ENCODE data around the gene BEGAIN.

BEGAIN gene

GRCh38 chr14:100601064-100601463 is 13.8 kb upstream of the BEGAIN start:
- DNase-seq (ENCODE audit: low read depth in 2 of 2): no peak

DNA sequence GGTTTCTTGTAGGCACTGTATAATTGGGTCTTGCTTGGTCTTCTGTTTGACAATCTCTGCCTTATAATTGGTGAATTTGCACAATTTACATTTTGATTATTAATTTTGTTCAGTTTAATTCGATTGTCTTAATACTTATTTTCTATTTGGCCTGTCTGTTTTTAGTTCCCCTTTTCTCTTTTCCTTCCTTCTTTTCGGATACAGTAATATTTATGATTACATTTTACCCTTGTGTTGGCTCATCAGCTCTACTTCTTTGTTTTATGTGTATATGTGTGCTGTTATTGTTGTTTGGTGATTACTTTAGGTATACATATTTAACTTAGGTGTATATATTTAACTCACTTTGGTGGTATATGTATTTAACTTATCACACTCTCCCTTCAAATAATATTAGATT is 12.8 kb upstream of the BEGAIN start:
- no peak for DNase-seq (ENCODE audit: low read depth in 2 of 2)

DNA sequence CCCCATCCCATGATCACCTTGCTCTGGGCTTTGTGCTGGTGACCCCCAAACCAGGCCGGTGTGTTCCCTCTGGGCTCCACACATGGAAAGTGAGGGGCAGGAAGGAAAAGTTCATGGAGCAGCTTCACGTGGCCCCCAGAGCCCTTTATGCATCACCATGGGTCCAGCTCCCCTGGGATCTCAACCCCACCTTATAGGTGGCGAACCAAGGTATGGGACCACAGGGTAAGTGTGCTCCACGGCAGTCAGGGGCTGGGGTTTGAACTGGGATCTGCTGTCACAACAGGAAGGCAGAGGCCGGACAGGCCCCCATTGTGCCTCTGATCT is 7.4 kb upstream of the BEGAIN start:
- no peak for DNase-seq (ENCODE audit: low read depth in 2 of 2)

DNA sequence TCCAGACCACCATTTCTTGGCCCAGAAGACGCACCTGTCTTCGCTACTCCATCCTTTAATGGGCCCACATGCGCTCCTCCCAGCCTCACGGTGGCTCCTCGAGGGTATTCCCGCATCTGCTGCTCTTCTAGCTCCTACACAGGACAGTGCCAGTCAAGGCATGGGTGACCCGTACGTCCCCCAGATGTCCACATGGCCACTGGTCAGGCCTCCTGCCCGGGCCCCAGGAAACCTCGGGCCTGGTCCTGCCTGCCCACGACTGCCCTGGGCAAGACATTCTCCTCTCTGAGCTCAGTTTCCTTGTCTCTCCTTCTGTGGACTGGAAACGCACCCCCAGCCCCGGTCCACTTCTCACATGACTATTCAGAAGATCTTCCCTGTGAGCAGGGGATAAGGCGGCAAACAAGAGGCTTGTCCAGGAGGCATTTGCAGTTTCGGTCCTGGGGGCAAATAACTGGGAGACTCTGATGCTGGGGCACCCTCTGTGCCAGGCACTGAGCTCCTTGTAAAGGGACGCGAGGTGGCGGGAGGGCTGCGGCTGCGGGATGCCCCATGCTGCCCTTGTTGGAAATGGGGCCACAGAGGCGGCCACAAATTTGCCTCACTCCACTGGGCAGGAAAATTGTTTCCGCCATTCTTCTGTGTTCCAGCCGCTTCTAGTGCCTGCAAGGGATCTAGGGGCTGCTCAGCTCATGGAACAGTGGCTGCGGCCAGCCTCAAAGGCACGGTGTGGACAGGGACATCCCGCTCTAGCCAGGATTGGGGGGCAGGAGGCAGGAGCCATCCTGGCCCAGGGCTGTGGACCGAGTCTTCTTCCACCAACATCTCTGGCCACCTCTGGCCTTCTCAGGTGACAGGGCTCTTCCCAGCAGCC is 6.8 kb upstream of the BEGAIN start:
- no peak for DNase-seq (ENCODE audit: low read depth in 2 of 2)

DNA sequence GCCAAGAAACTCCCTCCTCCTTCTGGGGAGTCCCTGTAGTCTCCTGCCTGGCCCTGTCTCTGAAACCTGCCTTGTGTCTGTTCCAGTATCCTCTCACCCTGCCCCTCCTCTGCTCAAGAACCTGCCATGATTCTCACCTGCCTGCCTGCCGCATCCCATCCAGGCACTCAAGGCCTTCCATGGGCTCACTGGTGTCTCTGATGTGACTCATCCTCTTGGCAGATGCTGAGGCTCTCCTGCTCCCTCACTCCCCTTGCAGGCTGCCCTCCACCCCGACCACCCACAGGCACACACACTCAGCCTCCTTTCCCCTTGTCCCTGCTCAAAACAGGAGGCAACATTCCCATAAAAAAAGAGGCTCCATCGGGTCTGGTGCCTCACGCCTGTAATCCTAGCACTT is 5.8 kb upstream of the BEGAIN start:
- no peak for DNase-seq (ENCODE audit: low read depth in 2 of 2)

GRCh38 chr14:100592461-100592891 is 5.3 kb upstream of the BEGAIN start:
- no peak for DNase-seq (ENCODE audit: low read depth in 2 of 2)

GRCh38 chr14:100591453-100592371 is 4.5 kb upstream of the BEGAIN start:
- no peak for DNase-seq (ENCODE audit: low read depth in 2 of 2)

GRCh38 chr14:100590726-100591452 is 3.7 kb upstream of the BEGAIN start:
- DNase-seq (ENCODE audit: low read depth in 2 of 2): no peak

GRCh38 chr14:100589760-100590469 is 2.7 kb upstream of the BEGAIN start:
- DNase-seq (ENCODE audit: low read depth in 2 of 2): no peak

- DNase-seq (ENCODE audit: low read depth in 2 of 2): no peak
Measured at GRCh38 chr14:100589071-100589759, 2.0 kb upstream of the BEGAIN start.

DNA sequence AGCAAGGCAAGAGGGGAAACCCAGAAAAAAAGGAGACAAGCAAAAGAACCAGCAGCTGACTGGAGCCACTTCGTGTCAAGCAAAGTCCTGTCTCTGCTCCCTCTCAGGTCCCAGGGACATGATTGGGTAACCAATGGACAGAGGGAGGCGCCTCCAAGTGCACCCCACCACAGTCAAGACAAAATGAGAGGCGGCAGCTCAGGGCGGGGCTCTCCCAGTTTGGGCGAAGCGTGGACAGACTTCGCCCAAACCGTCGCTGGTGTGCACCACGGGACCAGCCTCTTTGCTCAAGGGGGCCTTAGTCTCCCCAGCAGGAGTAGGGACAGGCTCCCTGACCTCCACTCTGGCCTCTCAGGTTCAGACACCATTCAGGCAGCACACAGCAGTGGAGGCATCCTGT is 1.5 kb upstream of the BEGAIN start:
- DNase-seq (ENCODE audit: low read depth in 2 of 2): no peak

DNA sequence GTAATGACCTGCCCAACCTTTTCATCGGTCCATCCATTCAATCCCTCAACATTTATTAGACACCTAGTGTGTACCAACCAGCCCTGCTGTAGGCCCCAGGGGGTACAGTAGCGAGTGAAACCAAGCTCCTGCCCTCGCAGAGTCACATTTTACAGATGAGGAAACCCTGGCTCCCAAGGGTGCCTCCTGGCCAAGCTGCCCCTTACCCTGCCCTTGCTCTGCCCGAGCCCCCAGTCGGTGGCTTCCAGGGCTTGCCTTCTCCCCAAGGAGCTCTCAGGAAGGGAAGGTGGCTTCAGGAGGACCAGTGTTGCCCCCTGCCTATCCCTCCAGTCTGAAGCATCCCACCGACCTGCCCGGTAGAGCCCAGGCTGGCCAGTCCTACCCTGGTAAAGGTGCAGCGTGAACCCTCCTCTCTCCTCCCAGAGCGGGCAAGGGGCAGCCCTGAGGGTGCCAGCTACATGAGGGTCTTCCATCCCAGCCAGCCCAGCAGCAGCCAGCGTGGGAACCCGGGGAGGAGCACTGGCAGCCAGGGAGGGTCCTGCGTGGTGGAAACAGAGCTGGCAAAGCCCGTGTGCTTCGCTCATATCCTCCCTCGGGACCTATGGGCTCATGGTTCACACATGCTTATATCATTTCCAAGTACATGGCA is 670 bp upstream of the BEGAIN start:
- DNase-seq (ENCODE audit: low read depth in 2 of 2): no peak

DNA sequence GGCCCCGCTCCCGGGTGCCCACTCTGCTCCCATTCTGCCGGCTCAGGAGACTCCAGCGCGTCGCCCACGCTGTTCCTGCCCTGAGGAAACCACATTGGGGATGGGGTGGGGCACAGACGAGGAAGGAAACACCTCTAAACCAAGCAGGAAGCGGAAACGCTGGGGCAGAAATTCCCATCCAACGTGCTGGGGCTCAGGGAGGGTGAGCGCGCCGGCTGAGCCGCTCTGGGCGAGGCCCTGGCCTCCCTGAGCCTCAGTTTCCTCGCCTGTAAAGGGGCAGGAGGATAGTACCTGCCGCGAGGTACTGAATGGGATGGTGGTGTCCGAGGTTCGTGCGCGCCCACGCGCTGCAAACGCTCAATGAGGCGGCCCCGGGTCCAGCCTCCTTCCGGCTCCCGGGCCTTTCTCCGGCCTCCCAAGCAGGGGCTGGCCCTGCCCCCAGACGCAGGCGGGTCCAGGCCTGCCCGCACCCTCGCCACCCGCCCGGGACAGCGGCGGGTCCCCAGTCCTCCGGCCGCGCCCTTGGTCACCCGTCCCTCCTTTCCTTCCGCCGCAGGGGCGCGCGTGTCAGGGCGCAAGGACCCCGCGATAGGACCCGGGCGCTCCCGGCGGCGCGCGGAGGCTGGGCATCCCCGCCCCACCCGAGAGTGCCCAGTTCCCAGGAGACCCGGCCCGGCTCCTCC is 673 bp downstream of the BEGAIN start:
- no peak for DNase-seq (ENCODE audit: low read depth in 2 of 2)

- DNase-seq (ENCODE audit: low read depth in 2 of 2): no peak
Measured at GRCh38 chr14:100586153-100586402, 1.1 kb downstream of the BEGAIN start.

DNA sequence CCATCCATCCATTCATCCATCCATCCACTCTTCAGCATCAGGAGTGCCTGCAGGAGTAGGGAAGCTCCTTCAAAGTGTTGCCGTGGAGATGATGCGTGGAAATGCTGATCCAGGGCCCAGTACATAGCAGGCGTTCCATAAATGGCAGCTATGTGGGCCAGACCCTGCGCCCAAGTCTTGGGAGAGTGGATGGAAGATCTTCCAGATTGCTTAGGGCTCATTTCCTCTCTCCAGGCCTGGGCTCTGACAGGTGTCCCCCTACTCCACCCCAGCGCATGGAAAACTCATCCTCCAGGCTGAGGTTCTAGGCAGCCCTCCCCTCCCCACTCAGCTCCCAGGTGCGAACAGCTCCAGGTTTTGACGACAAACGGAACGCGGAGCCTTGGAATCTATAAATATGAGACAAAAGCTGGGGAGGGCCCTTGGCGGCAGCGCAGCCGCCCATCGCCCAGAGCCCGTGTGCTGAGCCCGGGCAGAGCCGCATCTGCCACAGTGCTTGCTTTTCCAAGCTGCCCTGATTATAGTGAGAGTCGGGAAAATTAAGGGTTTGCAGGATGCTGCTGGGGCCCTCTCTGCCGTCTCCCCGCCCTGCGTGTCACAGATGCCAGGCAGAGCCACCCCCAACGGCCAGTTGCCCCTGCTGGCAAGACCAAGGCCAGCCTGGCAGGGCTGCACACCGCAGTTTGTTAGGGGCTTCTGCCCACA is 1.6 kb downstream of the BEGAIN start:
- no peak for DNase-seq (ENCODE audit: low read depth in 2 of 2)

GRCh38 chr14:100584056-100585031 is 2.9 kb downstream of the BEGAIN start:
- DNase-seq (ENCODE audit: low read depth in 2 of 2): no peak

- DNase-seq (ENCODE audit: low read depth in 2 of 2): no peak
Measured at GRCh38 chr14:100583245-100583644, 4.0 kb downstream of the BEGAIN start.

DNA sequence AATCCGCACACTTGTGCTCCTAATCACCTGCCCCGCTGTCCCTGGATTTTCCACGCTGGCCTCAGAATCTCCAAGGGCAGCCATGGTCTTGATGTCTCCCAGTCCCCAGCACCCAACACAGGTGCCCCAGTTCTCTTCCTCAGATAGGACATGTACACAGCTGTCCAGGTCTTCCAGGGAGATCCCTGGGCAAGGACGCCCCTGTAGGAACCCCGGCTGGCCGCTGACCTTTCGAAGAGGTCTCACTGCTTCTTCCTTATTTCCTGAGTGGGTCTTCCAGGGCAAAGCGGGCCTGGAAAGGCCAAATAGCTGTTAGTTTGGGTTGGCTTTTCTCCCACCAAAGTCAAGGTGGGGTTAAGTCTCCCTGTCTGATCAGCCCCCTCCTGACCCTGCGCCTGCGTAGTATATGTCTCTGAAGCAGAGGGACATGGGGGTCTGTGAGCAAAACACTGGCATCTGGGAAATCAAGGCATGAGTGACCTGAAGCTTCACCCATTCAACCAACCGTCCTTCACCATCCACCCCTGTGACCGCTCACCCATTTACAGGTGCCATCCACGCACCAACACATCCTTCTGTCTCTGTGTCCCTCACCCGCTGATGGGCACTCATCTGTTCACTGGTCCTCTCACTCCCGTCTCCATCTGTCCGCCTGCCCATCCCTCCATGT is 4.6 kb downstream of the BEGAIN start:
- DNase-seq (ENCODE audit: low read depth in 2 of 2): no peak

Measured in stimulated activated CD8-positive, alpha-beta memory T cell treated with anti-CD3 and anti-CD28 coated beads, Interleukin-15, amount 100 ng/mL, for 48 hours (primary cell).